GM12878 (cell line): ENCODE results near the gene OGFOD2. TPM values are rescaled to one million over a fixed set of nuclear protein-coding genes. Genes with fewer than 3 reads are reported as not detected.

Experiments used
- ATF7 ChIP-seq: fragments of 450-650 bp; IDR thresholded peaks from 2 replicates; pipeline ENCODE4 v1.6.1; 2016; ENCODE audit warnings: low read depth, mild to moderate bottlenecking
- EED ChIP-seq: sonication (generic); IDR thresholded peaks from 2 replicates; pipeline ENCODE4 v1.6.1; 2016; ENCODE audit warnings: antibody characterized with exemption, low read depth
- MEF2B ChIP-seq: fragments of 450-650 bp; IDR thresholded peaks from 2 replicates; pipeline ENCODE4 v1.6.1; 2018; ENCODE audit warnings: mild to moderate bottlenecking, moderate library complexity; ENCODE audit not compliant: partially characterized antibody, poor library complexity, severe bottlenecking
- MTA3 ChIP-seq: IDR thresholded peaks from 2 replicates; pipeline ENCODE4 v1.6.1; 2012; ENCODE audit warnings: low read length, inconsistent platforms, borderline replicate concordance
- MYC ChIP-seq: IDR thresholded peaks from 2 replicates; pipeline ENCODE4 v1.6.1; 2011; ENCODE audit warnings: mild to moderate bottlenecking, low read length, moderate library complexity, inconsistent platforms; ENCODE audit not compliant: insufficient read depth, insufficient replicate concordance, insufficient read length, severe bottlenecking
- NBN ChIP-seq: fragments of 450-650 bp; IDR thresholded peaks from 2 replicates; pipeline ENCODE4 v1.6.1; 2016
- NFYB ChIP-seq: IDR thresholded peaks from 2 replicates; pipeline ENCODE4 v1.6.1; 2011; ENCODE audit warnings: low read depth, mild to moderate bottlenecking, low read length, improper control_type of control experiment, moderate library complexity; ENCODE audit not compliant: insufficient read depth
- NKRF ChIP-seq: fragments of 450-650 bp; conservative IDR thresholded peaks from 2 replicates; pipeline ENCODE4 v1.6.1; 2017; ENCODE audit warnings: mild to moderate bottlenecking, moderate library complexity
- PAX8 ChIP-seq: fragments of 450-650 bp; IDR thresholded peaks from 2 replicates; pipeline ENCODE4 v1.6.1; 2017; ENCODE audit warnings: mild to moderate bottlenecking, moderate library complexity
- RB1 ChIP-seq: fragments of 450-650 bp; formaldehyde crosslinking; IDR thresholded peaks from 2 replicates; pipeline ENCODE4 v1.6.1; 2017; ENCODE audit warnings: mild to moderate bottlenecking, borderline replicate concordance
- SRF ChIP-seq, 2 experiments: IDR thresholded peaks; 2 replicates each; pipeline ENCODE4 v1.6.1; 2011; ENCODE audit warnings: low read depth in 2 of 2, low read length in 2 of 2, mild to moderate bottlenecking in 1 of 2, moderate library complexity in 1 of 2
- YY1 ChIP-seq: IDR thresholded peaks from 2 replicates; pipeline ENCODE4 v1.6.1; 2011; ENCODE audit warnings: low read depth, mild to moderate bottlenecking, low read length
- ZBTB40 ChIP-seq: fragments of 450-650 bp; IDR thresholded peaks from 2 replicates; pipeline ENCODE4 v1.6.1; 2016; ENCODE audit warnings: mild to moderate bottlenecking, moderate library complexity, borderline replicate concordance
- ZNF384 ChIP-seq: IDR thresholded peaks from 2 replicates; pipeline ENCODE4 v1.6.1; 2012; ENCODE audit warnings: low read depth, mild to moderate bottlenecking, low read length, improper control_type of control experiment, borderline replicate concordance
- ZNF592 ChIP-seq: fragments of 450-650 bp; IDR thresholded peaks from 2 replicates; pipeline ENCODE4 v1.6.1; 2017; ENCODE audit warnings: mild to moderate bottlenecking, moderate library complexity
- ZZZ3 ChIP-seq: IDR thresholded peaks from 2 replicates; pipeline ENCODE4 v1.6.1; 2011; ENCODE audit warnings: low read depth; ENCODE audit not compliant: control insufficient read depth, insufficient read length
- polyA plus RNA-seq, 11 experiments: library from polyadenylated mRNA; depleted of rRNA in 4 of 11; unstranded in 6 of 11; stranded (reverse) in 5 of 11; fragments of >200 nt; fragmentation: Nextera tagmentation in 4 of 11; fragmentation: Illumina TruSeq in 1 of 11; extraction: Ambion mirVana in 4 of 11; extraction: Trizol in 1 of 11; gene quantifications; 1 replicate in 1 of 11; 2 replicates in 10 of 11; pipeline versions ENCODE4 v1.2.1 to v1.2.3, GENCODE V29; 2011 to 2016; ENCODE audit warnings: inconsistent platforms in 2 of 11, missing spikeins in 2 of 11, low read depth in 1 of 11
- total RNA-seq, 4 experiments: library from RNA; depleted of rRNA in 3 of 4; stranded (reverse); fragments of >200 nt in 3 of 4; fragmentation: Illumina TruSeq in 1 of 4; extraction: Trizol in 1 of 4; gene quantifications; 2 replicates each; pipeline versions ENCODE4 v1.2.1 to v1.2.3, GENCODE V29; 2013 to 2021

OGFOD2 gene
- total and polyA plus RNA-seq, 10 of the 15 experiments (the other 5 are each of a cell fraction or from before 2014, with no cell fraction given), result 0.93 to 29.2 (median 16.3) TPM

- no peak for TF ChIP-seq NKRF
- no peak for TF ChIP-seq SRF (IDR thresholded peaks at IDR 0.05; ENCODE audit: low read depth in 2 of 2, low read length in 2 of 2)
- no peak for TF ChIP-seq MTA3
- TF ChIP-seq MEF2B, result no peak
- no peak for TF ChIP-seq ZNF384
- TF ChIP-seq ATF7, result no peak
- TF ChIP-seq NFYB, result no peak
- no peak for TF ChIP-seq ZZZ3
- peak; percentile 62; the same call in 1 of the 2 replicates for TF ChIP-seq EED
- TF ChIP-seq RB1, result peak; percentile 76; the same call in 1 of the 2 replicates
- TF ChIP-seq ZNF592, result no peak; the same call in 1 of the 2 replicates
- no peak for TF ChIP-seq MYC
- no peak for TF ChIP-seq ZBTB40
- TF ChIP-seq PAX8, result no peak
- TF ChIP-seq YY1, result peak; percentile 76
- 0 out of 2 replicates have a peak, but pooled peaks have one; percentile 51 for TF ChIP-seq NBN
Measured at GRCh38 chr12:122951979-122952892, 22.8 kb upstream of the OGFOD2 start (continued).
